Measurements from ENCODE around the gene SIGLEC9. TPM values are rescaled to one million over a fixed set of nuclear protein-coding genes. Genes with fewer than 3 reads are reported as not detected.
"Not testable (repeated sequence)": the region's sequence is repeated elsewhere in the genome, so short reads cannot be mapped to it uniquely, and the experiment has no call there.

SIGLEC9 gene
- total RNA-seq, 1 donor from 2014 or later, result 0.29 TPM

DNA sequence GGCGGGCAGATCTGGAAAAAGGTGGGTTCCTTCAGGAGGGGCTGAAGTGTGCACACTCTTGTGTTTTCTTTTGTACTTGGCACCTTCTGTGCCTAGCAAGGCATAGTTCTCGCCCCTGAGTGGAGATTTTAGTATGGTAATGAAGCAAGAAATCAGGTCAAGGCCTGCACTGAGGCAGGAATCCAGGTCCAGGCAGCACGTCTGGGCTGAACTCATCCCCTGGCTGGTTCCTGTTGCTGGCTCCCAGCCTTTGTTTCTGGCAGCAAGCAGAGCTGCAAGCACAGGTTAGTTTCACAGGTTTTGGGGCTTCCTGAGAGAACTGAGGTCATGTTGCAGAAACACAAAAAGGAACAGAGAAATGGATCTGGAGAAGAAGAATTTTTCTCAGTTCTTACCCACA lies 38.6 kb downstream of the SIGLEC9 start:
- peaks cover 28% of the 10 kb centered on the region for H3K4me1 Mint-ChIP-seq (ENCODE audit: low read depth)
- peaks cover 12% of the 10 kb centered on the region for H3K27me3 Mint-ChIP-seq (ENCODE audit: insufficient read depth)
- no peaks in the 10 kb centered on the region for H3K9me3 Mint-ChIP-seq
- H3K4me3 Mint-ChIP-seq, result no peak overlapping the region
- H3K36me3 Mint-ChIP-seq (ENCODE audit: low read depth), result no peaks in the 10 kb centered on the region
- H3K27ac Mint-ChIP-seq, result no peak overlapping the region
- no peak for DNase-seq (ENCODE audit: low spot score)
- intact Hi-C loops (cut with micrococcal nuclease), result no loop called here

DNA sequence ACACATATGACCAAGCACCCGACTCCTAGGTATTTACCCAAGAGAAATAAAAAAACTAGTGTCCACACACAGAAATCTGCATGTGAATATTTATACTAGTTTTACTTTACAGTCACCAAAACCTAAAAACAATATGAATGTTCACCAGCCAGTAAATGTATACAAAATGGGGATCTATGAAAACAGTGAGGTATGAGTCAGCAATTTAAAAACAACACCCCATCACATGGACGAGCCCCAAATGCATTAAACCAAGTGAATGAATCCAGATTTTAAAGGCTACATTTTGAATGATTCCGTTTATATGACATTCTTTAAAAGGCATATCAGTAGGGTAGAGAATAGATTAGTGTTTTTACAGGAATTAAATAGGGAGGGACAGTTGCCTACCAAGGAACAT lies 39.5 kb downstream of the SIGLEC9 start:
- DNase-seq (ENCODE audit: low spot score), result no peak
- H3K36me3 Mint-ChIP-seq (ENCODE audit: low read depth), result no peaks in the 10 kb centered on the region
- H3K4me1 Mint-ChIP-seq (ENCODE audit: low read depth), result peaks cover 27% of the 10 kb centered on the region
- intact Hi-C loops (cut with micrococcal nuclease), result no loop called here
- H3K4me3 Mint-ChIP-seq, result no peak overlapping the region
- H3K27me3 Mint-ChIP-seq (ENCODE audit: insufficient read depth), result peaks cover 12% of the 10 kb centered on the region
- no peaks in the 10 kb centered on the region for H3K9me3 Mint-ChIP-seq
- no peak overlapping the region for H3K27ac Mint-ChIP-seq

DNA sequence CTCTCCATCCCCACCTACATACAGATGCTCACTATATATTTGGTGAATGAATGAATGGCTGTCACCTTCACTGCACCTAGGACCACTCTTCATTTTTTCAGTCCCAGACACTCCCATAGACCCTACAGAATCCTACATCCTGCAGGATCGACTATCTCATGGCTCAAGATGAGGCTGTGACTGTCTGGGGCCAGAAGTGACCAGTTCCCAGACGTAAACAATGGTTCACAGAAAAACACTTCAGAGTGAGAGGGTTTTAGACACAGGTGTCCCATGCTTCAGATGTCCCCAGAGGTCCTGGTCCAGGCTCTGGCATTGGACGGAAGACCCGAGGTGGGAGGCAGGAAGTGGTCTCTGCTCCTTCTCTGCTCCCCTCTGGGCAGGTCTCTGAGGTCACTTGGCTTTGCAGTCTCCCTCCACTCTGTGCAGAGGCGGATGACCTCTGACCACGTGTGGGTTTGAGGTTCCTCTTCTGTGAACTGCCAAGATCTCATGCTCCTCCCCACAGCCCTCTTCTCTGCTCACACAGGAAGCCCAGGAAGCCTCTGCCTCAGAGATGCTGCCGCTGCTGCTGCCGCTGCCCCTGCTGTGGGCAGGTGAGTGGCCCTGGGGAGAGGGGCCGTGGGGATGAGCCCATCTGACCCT lies 42.3 kb downstream of the SIGLEC9 start:
- Mint-ChIP-seq H3K9me3 (no peaks in the 10 kb centered on the region), H3K4me3 (peak overlapping the region; percentile 68), H3K27me3 (ENCODE audit: insufficient read depth) (peaks cover 20% of the 10 kb centered on the region), H3K27ac (no peak overlapping the region), H3K4me1 (ENCODE audit: low read depth) (peaks cover 36% of the 10 kb centered on the region), H3K36me3 (ENCODE audit: low read depth) (no peaks in the 10 kb centered on the region)
- intact Hi-C loops (cut with micrococcal nuclease), result loop anchor here (5.0 kb wide), 2 partner anchors 145 to 235 kb away; no protein-coding TSS in a partner anchor
- DNase-seq (ENCODE audit: low spot score), result peak; percentile 28

DNA sequence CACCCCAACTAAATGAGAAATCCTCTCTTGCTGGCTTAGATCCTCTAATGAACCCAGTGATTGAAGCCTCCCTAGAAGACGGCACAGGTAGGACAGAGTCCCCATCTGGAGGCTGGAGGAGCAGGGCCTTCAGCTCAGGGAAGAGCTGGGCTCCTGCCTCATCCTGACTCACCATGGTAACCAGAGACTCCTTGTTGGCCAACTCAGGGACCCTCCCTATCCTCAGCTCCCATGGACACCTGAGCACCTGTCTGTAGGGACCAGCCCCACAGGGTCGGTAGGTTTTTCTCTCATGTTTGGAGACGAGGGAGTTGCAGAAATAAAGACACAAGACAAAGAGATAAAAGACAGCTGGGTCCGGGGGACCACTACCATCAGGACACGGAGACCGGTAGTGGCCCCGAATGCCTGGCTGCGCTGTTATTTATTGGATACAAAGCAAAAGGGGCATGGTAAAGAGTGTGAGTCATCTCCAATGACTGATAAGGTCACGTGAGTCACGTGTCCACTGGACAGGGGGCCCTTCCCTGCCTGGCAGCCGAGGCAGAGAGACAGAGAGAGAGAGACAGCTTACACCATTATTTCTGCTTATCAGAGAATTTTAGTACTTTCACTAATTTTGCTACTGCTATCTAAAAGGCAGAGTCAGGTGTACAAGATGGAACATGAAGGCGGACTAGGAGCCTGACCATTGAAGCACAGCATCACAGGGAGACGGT lies 44.0 kb downstream of the SIGLEC9 start:
- H3K27me3 Mint-ChIP-seq (ENCODE audit: insufficient read depth), result peaks cover 15% of the 10 kb centered on the region
- no peak overlapping the region for H3K4me3 Mint-ChIP-seq
- H3K27ac Mint-ChIP-seq, result no peak overlapping the region
- H3K36me3 Mint-ChIP-seq (ENCODE audit: low read depth), result no peaks in the 10 kb centered on the region
- peaks cover 36% of the 10 kb centered on the region for H3K4me1 Mint-ChIP-seq (ENCODE audit: low read depth)
- H3K9me3 Mint-ChIP-seq, result no peaks in the 10 kb centered on the region
- intact Hi-C loops (cut with micrococcal nuclease), result loop anchor here (1.0 to 5.0 kb wide), 5 partner anchors 10 to 236 kb away; partner anchors contain the start of gene CTU1
- DNase-seq (ENCODE audit: low spot score), result no peak

DNA sequence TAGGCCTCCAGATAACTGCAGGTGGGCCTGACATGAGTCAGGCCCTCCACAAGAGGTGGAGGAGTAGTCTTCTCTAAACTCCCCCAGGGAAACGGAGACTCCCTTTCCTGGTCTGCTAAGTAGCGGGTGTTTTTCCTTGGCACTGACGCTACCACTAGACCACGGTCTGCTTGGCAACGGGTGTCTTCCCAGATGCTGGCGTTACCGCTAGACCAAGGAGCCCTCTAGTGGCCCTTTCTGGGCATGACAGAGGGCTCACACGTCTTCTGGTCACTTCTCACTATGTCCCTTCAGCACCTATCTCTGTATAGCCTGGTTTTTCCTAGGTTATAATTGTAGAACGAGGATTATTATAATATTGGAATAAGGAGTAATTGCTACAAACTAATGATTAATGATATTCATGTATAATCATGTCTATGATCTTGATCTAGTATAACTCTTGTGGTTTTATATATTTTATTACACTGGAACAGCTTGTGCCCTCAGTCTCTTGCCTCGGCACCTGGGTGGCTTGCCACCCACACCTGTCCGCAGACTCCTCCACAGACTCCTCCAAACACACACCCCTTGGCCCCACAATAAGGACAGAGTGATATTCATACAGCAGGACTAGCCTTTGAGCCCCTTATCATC lies 44.7 kb downstream of the SIGLEC9 start:
- Mint-ChIP-seq H3K4me1 (ENCODE audit: low read depth) (peaks cover 36% of the 10 kb centered on the region), H3K27me3 (ENCODE audit: insufficient read depth) (peaks cover 15% of the 10 kb centered on the region)
- intact Hi-C loops (cut with micrococcal nuclease), result loop anchor here (1.0 to 5.0 kb wide), 5 partner anchors 11 to 237 kb away; partner anchors contain the start of gene CTU1
- H3K4me3 Mint-ChIP-seq; H3K36me3 Mint-ChIP-seq (ENCODE audit: low read depth); H3K9me3 Mint-ChIP-seq; H3K27ac Mint-ChIP-seq: not testable (repeated sequence)
- DNase-seq (ENCODE audit: low spot score), result peak; percentile 44

DNA sequence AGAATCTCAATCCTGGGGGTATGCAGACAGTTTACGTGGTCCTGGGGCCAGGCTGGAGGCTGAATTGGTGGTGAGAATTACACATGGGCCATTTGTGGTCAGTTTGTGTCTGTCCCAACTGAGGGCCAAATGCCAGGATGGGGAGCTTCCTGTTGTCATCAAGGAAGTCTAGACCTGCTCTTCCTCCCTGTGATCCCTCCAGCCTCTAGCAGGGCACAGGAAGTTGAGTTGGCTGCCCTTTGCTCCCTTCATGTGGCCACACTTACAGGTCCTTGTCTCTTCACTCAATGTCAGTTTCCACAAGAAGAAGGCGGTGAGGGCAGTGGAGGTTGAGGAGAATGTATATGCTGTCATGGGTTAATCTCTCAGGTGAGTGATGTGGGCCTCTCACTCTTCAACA lies 47.5 kb downstream of the SIGLEC9 start:
- Mint-ChIP-seq H3K36me3 (ENCODE audit: low read depth) (no peaks in the 10 kb centered on the region), H3K27me3 (ENCODE audit: insufficient read depth) (peaks cover 11% of the 10 kb centered on the region), H3K27ac (no peak overlapping the region), H3K9me3 (no peaks in the 10 kb centered on the region), H3K4me1 (ENCODE audit: low read depth) (peaks cover 26% of the 10 kb centered on the region), H3K4me3 (no peak overlapping the region)
- intact Hi-C loops (cut with micrococcal nuclease), result no loop called here
- DNase-seq (ENCODE audit: low spot score), result no peak

DNA sequence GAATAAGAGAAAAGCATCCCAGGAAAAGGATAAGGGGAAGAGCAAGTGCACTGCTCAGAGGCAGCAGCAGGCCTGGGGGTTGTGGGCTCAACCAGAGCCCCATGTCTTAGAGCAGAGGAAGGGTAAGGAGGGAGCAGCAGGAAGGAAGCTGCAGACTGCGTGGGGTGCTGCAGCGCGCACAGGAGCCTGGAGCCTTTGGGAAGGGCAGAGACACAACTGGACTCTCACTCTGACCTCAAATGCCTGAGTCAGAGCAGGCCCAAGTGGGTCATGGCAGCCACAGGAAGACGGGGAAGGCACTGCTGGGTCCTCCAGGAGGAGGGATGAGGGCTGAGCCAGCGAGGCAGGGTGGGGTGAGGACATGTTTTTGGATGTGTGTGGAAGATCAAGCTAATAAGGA lies 49.0 kb downstream of the SIGLEC9 start:
- H3K27ac Mint-ChIP-seq, result no peak overlapping the region
- H3K36me3 Mint-ChIP-seq (ENCODE audit: low read depth), result no peaks in the 10 kb centered on the region
- intact Hi-C loops (cut with micrococcal nuclease), result no loop called here
- no peaks in the 10 kb centered on the region for H3K9me3 Mint-ChIP-seq
- no peak for DNase-seq (ENCODE audit: low spot score)
- H3K4me3 Mint-ChIP-seq, result no peak overlapping the region
- H3K4me1 Mint-ChIP-seq (ENCODE audit: low read depth), result peaks cover 12% of the 10 kb centered on the region
- H3K27me3 Mint-ChIP-seq (ENCODE audit: insufficient read depth), result peaks cover 8% of the 10 kb centered on the region

DNA sequence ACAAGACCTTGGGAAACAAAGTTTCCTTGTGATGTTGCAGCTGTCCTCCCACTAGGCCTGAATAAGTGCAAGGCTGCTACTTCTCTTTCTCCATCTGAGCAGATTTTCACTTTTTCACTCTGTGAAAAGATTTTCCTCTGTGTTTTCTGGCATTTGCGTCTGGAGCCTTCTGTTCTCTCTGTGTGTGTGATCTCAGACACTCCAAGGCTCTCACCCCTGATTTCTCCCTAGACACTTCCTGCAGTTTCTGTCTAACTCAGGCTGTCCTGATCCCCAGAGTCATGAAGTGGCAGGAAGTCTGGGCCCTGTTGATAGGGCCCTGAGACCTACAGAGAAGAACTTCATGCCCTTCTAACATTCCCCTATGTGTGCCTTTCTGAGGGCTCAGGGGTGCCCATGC lies 54.5 kb downstream of the SIGLEC9 start:
- Mint-ChIP-seq H3K27me3 (ENCODE audit: insufficient read depth) (no peaks in the 10 kb centered on the region), H3K9me3 (no peaks in the 10 kb centered on the region), H3K36me3 (ENCODE audit: low read depth) (no peaks in the 10 kb centered on the region), H3K4me3 (no peak overlapping the region), H3K27ac (no peak overlapping the region), H3K4me1 (ENCODE audit: low read depth) (no peaks in the 10 kb centered on the region)
- DNase-seq (ENCODE audit: low spot score), result no peak
- intact Hi-C loops (cut with micrococcal nuclease), result no loop called here

Other genes with a start within 250 kb of the SIGLEC9 start
- not detected in 2 replicates for gene KLK4, start 213.5 kb upstream of the SIGLEC9 start, total RNA-seq
- not detected in 2 replicates for gene KLK5, start 171.9 kb upstream of the SIGLEC9 start, total RNA-seq
- gene KLK6, start 155.3 kb upstream of the SIGLEC9 start, total RNA-seq, result not detected in 2 replicates
- gene KLK7, start 141.0 kb upstream of the SIGLEC9 start, total RNA-seq, result not detected in 2 replicates
- gene KLK8, start 123.3 kb upstream of the SIGLEC9 start, total RNA-seq, result not detected in 2 replicates
- not detected in 2 replicates for gene KLK10, start 105.2 kb upstream of the SIGLEC9 start, total RNA-seq
- gene KLK11, start 98.3 kb upstream of the SIGLEC9 start, total RNA-seq, result not detected in 2 replicates
- not detected in 2 replicates for gene KLK12, start 89.9 kb upstream of the SIGLEC9 start, total RNA-seq
- gene KLK13, start 59.8 kb upstream of the SIGLEC9 start, total RNA-seq, result not detected in 2 replicates
- 0.64 and 1.2 TPM in 2 replicates for gene KLK14, start 42.0 kb upstream of the SIGLEC9 start, total RNA-seq
- gene CTU1, start 16.5 kb upstream of the SIGLEC9 start, total RNA-seq, result 12.5 and 14.0 TPM in 2 replicates
- gene SIGLEC7, start 17.4 kb downstream of the SIGLEC9 start, total RNA-seq, result not detected in 2 replicates
- 6.3 and 6.8 TPM in 2 replicates for gene CD33, start 100.2 kb downstream of the SIGLEC9 start, total RNA-seq
- gene SIGLECL1, start 126.2 kb downstream of the SIGLEC9 start, total RNA-seq, result not detected in 2 replicates
- 1.2 and 1.3 TPM in 2 replicates for gene IGLON5, start 186.7 kb downstream of the SIGLEC9 start, total RNA-seq
- 5.6 and 6.0 TPM in 2 replicates for gene VSIG10L, start 217.2 kb downstream of the SIGLEC9 start, total RNA-seq
- gene ETFB, start 241.5 kb downstream of the SIGLEC9 start, total RNA-seq, result 174 and 180 TPM in 2 replicates
- gene CLDND2, start 244.1 kb downstream of the SIGLEC9 start, total RNA-seq, result 16.2 and 23.2 TPM in 2 replicates
- gene NKG7, start 247.7 kb downstream of the SIGLEC9 start, total RNA-seq, result 376 and 393 TPM in 2 replicates

Data from activated T-helper 1 cell treated with anti-CD3 and anti-CD28 coated beads, Interleukin-12 subunit alpha, Interleukin-12 subunit beta, Interleukin-2, Interleukin-4 antibody, amounts not matched to agents 30 ng/mL and 10 ng/mL and 1 ng/mL, durations not matched to agents 14 hours and 24 hours and 36 hours (primary cell).